CD14-positive monocyte (primary cell): ENCODE measurements around the gene GIPC3. TPM values are rescaled to one million over a fixed set of nuclear protein-coding genes. Genes with fewer than 3 reads are reported as not detected.

Experiments
- DNase-seq, 3 donors: peaks; one replicate each; pipeline ENCODE4 v3.0.0-alpha.2; 2011 to 2022
- H2AFZ ChIP-seq: 2 replicates; pipeline ENCODE4 v1.6.0; 2012; ENCODE audit warnings: mild to moderate bottlenecking, low read depth, low read length, inconsistent platforms; ENCODE audit not compliant: insufficient read depth, poor library complexity, severe bottlenecking
- H3K27ac ChIP-seq, 2 donors: 1 replicate in 1 of 2; 2 replicates in 1 of 2; pipeline ENCODE4 v1.5.1; 2012 to 2013; ENCODE audit warnings: low read length in 2 of 2, control low read depth in 1 of 2, inconsistent platforms in 1 of 2, low read depth in 1 of 2, mild to moderate bottlenecking in 1 of 2
- H3K27me3 ChIP-seq, 2 donors: one replicate each; pipeline versions ENCODE4 v1.6.0 to v1.6.1; 2011 to 2013; ENCODE audit warnings: low read length in 2 of 2; ENCODE audit not compliant: control insufficient read depth in 2 of 2, insufficient read depth in 2 of 2
- H3K36me3 ChIP-seq, 2 donors: replicated peaks in 1 of 2; 1 replicate in 1 of 2; 2 replicates in 1 of 2; pipeline versions ENCODE4 v1.5.1 to v1.6.1; 2012 to 2013; ENCODE audit warnings: low read length in 2 of 2, control low read depth in 1 of 2, inconsistent platforms in 1 of 2, mild to moderate bottlenecking in 1 of 2; ENCODE audit not compliant: insufficient read depth in 2 of 2, control insufficient read depth in 1 of 2
- H3K4me1 ChIP-seq, 2 donors: 1 replicate in 1 of 2; 2 replicates in 1 of 2; pipeline versions ENCODE4 v1.5.1 to v1.6.1; 2012 to 2013; ENCODE audit warnings: low read length in 2 of 2, control low read depth in 1 of 2, inconsistent platforms in 1 of 2, mild to moderate bottlenecking in 1 of 2, moderate library complexity in 1 of 2; ENCODE audit not compliant: insufficient read depth in 2 of 2, control insufficient read depth in 1 of 2
- H3K4me2 ChIP-seq: replicated peaks from 2 replicates; pipeline ENCODE3; 2012; ENCODE audit warnings: low read length, moderate library complexity, mild to moderate bottlenecking; ENCODE audit not compliant: poor library complexity, severe bottlenecking; ENCODE audit errors: extremely low read depth
- H3K4me3 ChIP-seq, 3 experiments: fragments of 200-600 bp in 1 of 3; sonication (generic) in 1 of 3; replicated peaks in 1 of 3; 1 replicate in 2 of 3; 2 replicates in 1 of 3; pipeline ENCODE4 v1.5.1; 2011 to 2013; ENCODE audit warnings: low read length in 3 of 3, mild to moderate bottlenecking in 3 of 3, control low read depth in 2 of 3, low read depth in 2 of 3, inconsistent platforms in 1 of 3, moderate library complexity in 1 of 3
- H3K79me2 ChIP-seq: 2 replicates; pipeline ENCODE4 v1.6.0; 2012; ENCODE audit warnings: mild to moderate bottlenecking, control low read depth, inconsistent platforms, low read length, moderate library complexity; ENCODE audit not compliant: insufficient read depth
- H3K9ac ChIP-seq: 2 replicates; pipeline ENCODE4 v1.6.0; 2017; ENCODE audit warnings: low read length, mild to moderate bottlenecking; ENCODE audit not compliant: insufficient read depth, poor library complexity, severe bottlenecking
- H3K9me3 ChIP-seq, 2 donors: replicated peaks in 1 of 2; 1 replicate in 1 of 2; 2 replicates in 1 of 2; pipeline versions ENCODE4 v1.5.1 to v1.6.1; 2012 to 2013; ENCODE audit warnings: low read length in 2 of 2, control low read depth in 1 of 2; ENCODE audit not compliant: control insufficient read depth in 1 of 2, insufficient read depth in 1 of 2
- H4K20me1 ChIP-seq: 2 replicates; pipeline ENCODE4 v1.6.0; 2012; ENCODE audit warnings: mild to moderate bottlenecking, low read length, control low read depth, moderate library complexity; ENCODE audit not compliant: insufficient read depth
- H3K27ac Mint-ChIP-seq, 7 donors: one replicate each; pipeline ENCODE4 v1.8.0; 2020; ENCODE audit warnings: mild to moderate bottlenecking in 7 of 7, mixed read lengths in 7 of 7, moderate library complexity in 6 of 7, inconsistent platforms in 2 of 7
- H3K27me3 Mint-ChIP-seq, 3 donors: one replicate each; pipeline ENCODE4 v1.8.0; 2021 to 2022; ENCODE audit warnings: low read depth in 3 of 3, mild to moderate bottlenecking in 3 of 3, mixed read lengths in 3 of 3, moderate library complexity in 3 of 3, inconsistent platforms in 1 of 3
- H3K36me3 Mint-ChIP-seq, 2 donors: one replicate each; pipeline ENCODE4 v1.8.0; 2020; ENCODE audit warnings: mixed read lengths in 2 of 2, inconsistent platforms in 1 of 2, mild to moderate bottlenecking in 1 of 2
- H3K4me1 Mint-ChIP-seq: one replicate; pipeline ENCODE4 v1.8.0; 2020; ENCODE audit warnings: mild to moderate bottlenecking, mixed read lengths
- H3K4me3 Mint-ChIP-seq, 2 donors: one replicate each; pipeline ENCODE4 v1.8.0; 2020; ENCODE audit warnings: mild to moderate bottlenecking in 2 of 2, mixed read lengths in 2 of 2, moderate library complexity in 1 of 2
- H3K9me3 Mint-ChIP-seq, 7 donors: one replicate each; pipeline ENCODE4 v1.8.0; 2020 to 2022; ENCODE audit warnings: mixed read lengths in 7 of 7, mild to moderate bottlenecking in 6 of 7, moderate library complexity in 6 of 7, inconsistent platforms in 2 of 7
- WGBS: methylation state at CpG from one replicate; pipeline ENCODE4 v1.1.5; 2013; ENCODE audit warnings: missing lambda C conversion rate; ENCODE audit not compliant: insufficient coverage; 5-methylcytosine and 5-hydroxymethylcytosine counted together
- intact Hi-C, 2 donors: fragments of 100-400 bp; cut with micrococcal nuclease; formaldehyde crosslinking; loops; one replicate each; pipeline versions ENCODE4 v1.15.0 to v1.15.1; 2023
- polyA plus RNA-seq, 3 donors: library from polyadenylated mRNA; depleted of rRNA in 1 of 3; unstranded in 2 of 3; stranded (reverse) in 1 of 3; fragments of 300-500 nt in 2 of 3; fragments of >200 nt in 1 of 3; fragmentation: Illumina TruSeq in 2 of 3; gene quantifications; 1 replicate in 2 of 3; 2 replicates in 1 of 3; pipeline ENCODE4 v1.2.3, GENCODE V29; 2012 to 2021
- TF ChIP-seq, protein P1 (sequence below): fragments of 200-600 bp; IDR thresholded peaks from one replicate; pipeline ENCODE4 v1.8.0; 2022; ENCODE audit warnings: antibody characterized with exemption, mild to moderate bottlenecking

The GIPC3 gene
- polyA plus RNA-seq, 3 donors, result 0.03 TPM; not detected in 2

DNA sequence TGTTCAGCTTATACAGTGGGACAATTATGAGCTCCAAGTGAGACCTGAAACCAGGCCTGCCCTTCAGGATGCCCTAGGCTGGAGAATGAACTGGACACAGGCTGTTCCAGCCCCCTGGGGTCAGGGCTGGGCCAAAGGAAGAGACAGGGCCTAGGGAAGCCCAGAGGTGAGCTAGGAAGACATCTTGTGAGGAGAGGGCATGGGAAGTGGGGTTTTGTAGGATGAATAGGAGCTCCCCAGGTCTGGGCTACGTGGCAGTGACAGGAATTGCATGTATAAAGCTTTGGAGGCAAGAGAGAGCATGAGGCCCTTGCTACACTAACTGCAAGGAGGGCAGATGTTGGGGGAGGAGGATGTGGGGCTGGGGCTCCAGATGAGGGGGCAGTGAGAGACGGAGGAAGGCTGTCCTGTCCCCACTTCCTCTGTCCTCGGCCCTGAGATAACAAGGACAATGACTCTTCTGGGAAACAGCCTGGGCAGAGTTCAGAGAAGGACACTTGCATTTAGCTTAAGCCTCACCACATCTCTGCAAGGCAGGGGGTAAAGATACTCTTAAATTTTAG lies 22.9 kb downstream of the GIPC3 start:
- peak overlapping the region in 4 of 7 donors; percentile 56 to 68 (median 60) for H3K27ac Mint-ChIP-seq
- no peak overlapping the region for H3K9ac ChIP-seq
- H3K4me3 ChIP-seq, result no peak overlapping the region
- no peak overlapping the region for H3K27ac ChIP-seq
- H3K27me3 Mint-ChIP-seq, result peaks cover 4 to 23% (median 20%) of the 10 kb centered on the region in 3 donors
- H3K79me2 ChIP-seq, result no peaks in the 10 kb centered on the region
- H3K9me3 Mint-ChIP-seq, result peaks cover 5 to 12% (median 8%) of the 10 kb centered on the region in 7 donors
- H3K4me1 Mint-ChIP-seq, result peaks cover 18% of the 10 kb centered on the region
- H3K4me2 ChIP-seq, result peak overlapping the region; percentile 65
- H3K27me3 ChIP-seq, result peaks cover 11 to 38% of the 10 kb centered on the region in 2 donors
- peaks cover 22 to 28% of the 10 kb centered on the region in 2 donors for H3K4me1 ChIP-seq
- no peak for DNase-seq
- H2AFZ ChIP-seq, result peak overlapping the region; percentile 16
- H3K36me3 Mint-ChIP-seq, result peaks cover 18 to 24% of the 10 kb centered on the region in 2 donors
- intact Hi-C loops, result no loop called here
- peaks cover 18 to 23% of the 10 kb centered on the region in 2 donors for H3K36me3 ChIP-seq
- no peaks in the 10 kb centered on the region for H4K20me1 ChIP-seq
- TF ChIP-seq, protein P1, sequence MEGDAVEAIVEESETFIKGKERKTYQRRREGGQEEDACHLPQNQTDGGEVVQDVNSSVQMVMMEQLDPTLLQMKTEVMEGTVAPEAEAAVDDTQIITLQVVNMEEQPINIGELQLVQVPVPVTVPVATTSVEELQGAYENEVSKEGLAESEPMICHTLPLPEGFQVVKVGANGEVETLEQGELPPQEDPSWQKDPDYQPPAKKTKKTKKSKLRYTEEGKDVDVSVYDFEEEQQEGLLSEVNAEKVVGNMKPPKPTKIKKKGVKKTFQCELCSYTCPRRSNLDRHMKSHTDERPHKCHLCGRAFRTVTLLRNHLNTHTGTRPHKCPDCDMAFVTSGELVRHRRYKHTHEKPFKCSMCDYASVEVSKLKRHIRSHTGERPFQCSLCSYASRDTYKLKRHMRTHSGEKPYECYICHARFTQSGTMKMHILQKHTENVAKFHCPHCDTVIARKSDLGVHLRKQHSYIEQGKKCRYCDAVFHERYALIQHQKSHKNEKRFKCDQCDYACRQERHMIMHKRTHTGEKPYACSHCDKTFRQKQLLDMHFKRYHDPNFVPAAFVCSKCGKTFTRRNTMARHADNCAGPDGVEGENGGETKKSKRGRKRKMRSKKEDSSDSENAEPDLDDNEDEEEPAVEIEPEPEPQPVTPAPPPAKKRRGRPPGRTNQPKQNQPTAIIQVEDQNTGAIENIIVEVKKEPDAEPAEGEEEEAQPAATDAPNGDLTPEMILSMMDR, result no peak
- 0% methylated on average over 2 of the region's 3 CpGs for WGBS
- peaks cover 0 to 5% of the 10 kb centered on the region in 2 donors for H3K9me3 ChIP-seq
- H3K4me3 Mint-ChIP-seq, result peak overlapping the region; percentile 13 to 68

DNA sequence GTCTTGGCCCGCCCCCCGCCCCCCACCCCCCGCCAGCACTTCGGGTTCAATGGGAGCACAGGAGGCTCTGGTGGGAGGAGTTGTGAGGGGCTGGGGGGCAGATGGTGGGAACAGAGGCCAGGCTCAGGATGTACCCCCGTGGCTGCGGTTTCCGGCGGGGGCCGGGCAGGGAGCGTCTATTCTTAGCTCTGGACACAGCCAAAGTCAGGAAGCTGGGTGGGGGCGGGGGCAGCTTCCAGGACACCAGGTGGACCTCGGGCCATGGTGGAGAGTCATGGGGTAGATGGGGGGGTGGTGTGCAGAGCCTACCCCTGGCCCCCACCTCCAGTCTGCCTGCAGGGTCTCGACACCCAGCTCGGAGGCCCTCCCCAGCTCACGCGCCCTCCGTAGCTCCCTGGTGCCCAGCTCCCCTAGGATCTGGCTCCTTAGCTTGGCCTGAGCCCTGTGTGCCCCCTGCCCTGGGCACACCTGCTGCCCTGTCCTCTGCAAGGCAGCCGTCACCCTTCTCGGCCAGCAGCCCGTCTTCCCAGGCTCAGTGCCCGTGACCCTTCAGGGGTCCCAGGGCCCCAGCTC lies 23.6 kb downstream of the GIPC3 start:
- H3K9me3 ChIP-seq, result peaks cover 0 to 5% of the 10 kb centered on the region in 2 donors
- no peaks in the 10 kb centered on the region for H3K79me2 ChIP-seq
- H3K4me2 ChIP-seq, result no peak overlapping the region
- no peak overlapping the region for H3K27ac ChIP-seq
- TF ChIP-seq, protein P1, result no peak
- peaks cover 18 to 29% of the 10 kb centered on the region in 2 donors for H3K36me3 Mint-ChIP-seq
- under 1% methylated on average over 14 of the region's 21 CpGs for WGBS
- peaks cover 22 to 28% of the 10 kb centered on the region in 2 donors for H3K4me1 ChIP-seq
- H2AFZ ChIP-seq, result no peak overlapping the region
- peaks cover 23 to 30% of the 10 kb centered on the region in 2 donors for H3K36me3 ChIP-seq
- H3K4me1 Mint-ChIP-seq, result peaks cover 18% of the 10 kb centered on the region
- H3K27me3 Mint-ChIP-seq, result peaks cover 4 to 23% (median 20%) of the 10 kb centered on the region in 3 donors
- H3K27ac Mint-ChIP-seq, result no peak overlapping the region
- no peak overlapping the region for H3K4me3 Mint-ChIP-seq
- H4K20me1 ChIP-seq, result no peaks in the 10 kb centered on the region
- H3K9ac ChIP-seq, result no peak overlapping the region
- intact Hi-C loops, result no loop called here
- peaks cover 5 to 12% (median 8%) of the 10 kb centered on the region in 7 donors for H3K9me3 Mint-ChIP-seq
- no peak for DNase-seq
- no peak overlapping the region for H3K4me3 ChIP-seq
- H3K27me3 ChIP-seq, result peaks cover 11 to 38% of the 10 kb centered on the region in 2 donors
